NCI-H1417 treated with DMSO at 0.1 percent for 48 hours (cell line): ENCODE data around the gene ZBTB12.
"Not testable (repeated sequence)": the region's sequence is repeated elsewhere in the genome, so short reads cannot be mapped to it uniquely, and the experiment has no call there.

Experiments used
- DNase-seq: peaks from one replicate; lab custom pipeline; 2025; lab: John Stamatoyannopoulos, UW

Gene ZBTB12

DNA sequence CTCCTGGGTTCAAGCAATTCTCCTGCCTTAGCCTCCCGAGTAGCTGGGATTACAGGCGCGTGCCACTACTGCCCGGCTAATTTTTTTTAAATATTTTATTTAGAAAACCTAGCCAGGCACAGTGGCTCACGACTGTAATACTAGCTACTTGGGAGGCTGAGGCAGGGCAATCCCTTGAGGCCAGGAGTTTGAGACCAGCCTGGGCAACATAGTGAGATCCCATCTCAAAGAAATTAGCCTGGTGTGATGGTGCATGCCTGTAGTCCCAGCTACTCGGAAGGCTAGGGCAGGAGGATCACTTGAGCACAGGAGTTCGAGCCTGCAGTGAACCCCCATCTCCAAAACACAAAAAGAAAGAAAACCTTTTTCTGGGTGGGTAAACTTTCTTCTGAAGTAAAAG is 25.5 kb downstream of the ZBTB12 start:
- no peak for DNase-seq

- DNase-seq = no peak
Observed at GRCh38 chr6:31875877-31876276, 26.0 kb downstream of the ZBTB12 start.

DNA sequence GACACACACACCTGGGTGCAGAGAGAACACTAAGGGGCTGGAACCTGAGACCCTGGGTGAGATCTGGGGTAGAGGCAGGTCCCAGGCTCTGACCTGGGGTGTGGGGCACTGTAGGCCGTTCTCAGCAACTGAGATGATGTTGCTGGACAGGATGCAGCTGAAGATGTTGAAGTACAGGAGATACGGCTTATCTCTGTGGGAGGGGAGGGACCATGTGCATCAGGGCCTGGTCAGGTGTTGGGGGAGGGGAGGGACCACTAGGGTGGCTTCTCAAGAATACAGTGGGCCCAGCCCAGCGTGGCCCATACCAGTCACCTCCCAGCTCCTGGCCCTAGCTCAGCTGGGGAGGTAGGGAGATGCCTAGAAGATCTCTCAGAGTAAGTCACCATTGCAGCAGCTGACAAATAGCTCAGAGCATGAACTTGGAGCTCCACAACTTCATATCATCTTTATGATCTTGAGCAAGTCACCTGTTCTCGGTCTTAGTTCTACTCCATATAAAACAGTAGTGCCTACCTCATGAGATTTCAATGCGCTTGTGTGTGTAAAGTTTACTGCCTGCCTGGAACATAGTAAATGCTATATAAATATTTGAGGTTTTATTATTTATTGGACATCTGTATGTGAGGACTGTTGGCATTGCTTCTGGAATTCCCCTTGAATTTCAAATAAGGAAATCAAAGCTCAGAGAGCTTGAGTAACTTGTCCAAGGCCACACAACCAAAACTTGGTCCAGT is 26.9 kb downstream of the ZBTB12 start:
- no peak for DNase-seq

- no peak for DNase-seq
Observed at GRCh38 chr6:31874084-31874670, 27.7 kb downstream of the ZBTB12 start.

- no peak for DNase-seq
Observed at GRCh38 chr6:31871046-31871659, 30.7 kb downstream of the ZBTB12 start.

- no peak for DNase-seq
Observed at GRCh38 chr6:31870385-31870921, 31.4 kb downstream of the ZBTB12 start.

DNA sequence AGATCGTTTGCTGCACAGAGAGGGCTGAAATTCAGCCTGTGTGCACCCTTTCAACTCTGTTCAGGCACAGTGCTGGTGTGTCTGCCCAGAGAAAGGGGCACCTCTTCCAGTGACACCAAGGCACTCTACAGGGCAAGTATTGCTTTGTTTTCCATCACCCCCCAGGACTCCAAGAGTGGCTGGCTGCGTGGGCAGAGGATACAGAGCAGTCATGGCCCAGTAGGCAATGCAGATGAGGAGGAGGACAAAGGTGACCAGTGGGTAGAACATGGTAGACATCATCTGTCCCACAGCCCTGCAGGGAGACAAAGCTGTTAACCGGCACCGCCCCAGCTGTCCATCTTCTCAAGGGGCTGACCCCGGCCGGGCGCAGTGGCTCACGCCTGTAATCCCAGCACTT is 32.5 kb downstream of the ZBTB12 start:
- no peak for DNase-seq

- not testable (repeated sequence) for DNase-seq
Observed at GRCh38 chr6:31868658-31868971, 33.3 kb downstream of the ZBTB12 start.

- no peak for DNase-seq
Observed at GRCh38 chr6:31865205-31866118, 36.4 kb downstream of the ZBTB12 start.

DNA sequence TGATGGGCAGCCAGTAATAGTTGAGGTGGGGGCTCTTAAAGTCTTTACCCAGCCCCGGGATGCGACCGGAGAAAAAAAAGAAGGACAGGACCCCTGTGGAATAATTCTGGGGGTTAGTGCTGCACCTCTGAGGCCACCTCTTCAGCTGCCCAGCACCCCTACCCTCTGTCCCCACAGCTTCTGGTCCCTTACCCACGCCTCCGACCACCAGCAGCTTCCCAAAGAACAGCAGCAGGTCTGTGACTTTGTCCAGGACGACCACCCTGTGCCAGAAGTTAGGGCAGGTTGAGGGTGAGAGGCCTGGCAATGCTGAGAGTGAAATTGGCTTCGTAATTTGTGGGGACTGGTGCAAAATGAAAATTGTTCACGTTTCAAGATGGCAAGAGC is 37.1 kb downstream of the ZBTB12 start:
- DNase-seq = no peak

DNA sequence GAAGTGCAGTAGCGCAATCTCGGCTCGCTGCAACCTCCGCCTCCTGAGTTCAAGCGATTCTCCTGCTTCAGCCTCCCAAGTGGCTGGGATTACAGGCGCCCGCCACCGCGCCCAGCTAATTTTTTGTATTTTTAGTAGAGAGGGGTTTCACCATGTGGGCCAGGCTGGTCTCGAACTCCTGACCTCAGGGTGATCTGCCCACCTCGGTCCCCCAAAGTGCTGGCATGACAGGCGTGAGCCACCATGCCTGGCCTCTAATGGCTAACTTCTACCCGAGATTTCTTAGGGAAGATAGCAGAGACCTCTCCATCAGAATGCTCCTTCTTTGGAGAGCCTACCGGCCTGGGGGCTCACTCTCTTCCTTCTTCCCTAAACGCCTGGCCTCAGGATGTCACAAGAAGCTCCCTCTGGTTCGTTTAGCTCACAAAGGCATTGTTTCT is 37.7 kb downstream of the ZBTB12 start:
- not testable (repeated sequence) for DNase-seq

DNA sequence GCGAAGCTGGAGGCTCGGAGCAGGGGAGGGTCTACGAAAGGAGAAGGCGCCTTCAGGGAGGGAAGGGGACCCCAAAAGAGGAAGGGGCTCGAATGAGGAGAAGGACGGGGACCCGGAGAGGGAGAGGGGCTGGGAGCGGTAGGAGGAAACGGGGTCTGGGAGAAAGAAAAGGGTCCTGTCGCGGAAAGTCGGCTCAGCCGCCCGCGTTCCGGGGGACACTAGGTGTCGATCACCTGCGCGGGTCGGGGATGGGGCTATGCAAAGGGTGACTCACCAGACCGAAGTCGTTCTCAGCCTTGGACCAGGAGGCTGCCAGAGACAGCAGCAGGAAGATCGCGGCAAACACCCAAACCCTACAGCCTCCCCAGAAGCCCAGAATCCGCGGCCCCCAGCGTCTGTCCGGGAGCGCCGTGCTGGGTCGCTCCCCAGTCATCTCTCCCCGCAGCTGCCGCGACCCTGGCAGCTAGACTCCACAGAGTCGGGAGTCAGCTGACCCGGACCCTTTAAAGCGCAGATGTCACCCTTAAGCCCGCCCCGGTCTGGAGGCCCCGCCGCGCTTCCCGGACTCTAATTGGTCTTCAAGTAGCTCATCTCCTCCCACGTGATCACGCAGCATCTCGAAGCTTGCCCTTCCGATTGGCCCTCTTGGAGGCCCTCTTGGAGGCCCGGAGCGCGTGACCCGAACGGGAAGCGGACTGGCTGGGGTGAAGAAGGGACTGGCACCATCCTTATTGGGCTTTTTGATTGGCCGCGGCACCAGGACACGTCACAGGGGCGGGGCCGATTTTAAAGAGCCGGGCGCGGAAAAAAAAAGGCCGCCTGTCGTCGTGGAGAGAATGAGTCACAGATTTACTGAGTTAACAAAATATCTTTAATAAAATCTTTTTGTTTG is 39.3 kb downstream of the ZBTB12 start, which contains the start of gene NEU1:
TSS of gene NEU1 (minus strand) at position 478 of the 892 bp plus-strand sequence. CDS start at position 433, 45 bp downstream.
- DNase-seq = peak; percentile 97

GRCh38 chr6:31861919-31862343 is 40.0 kb downstream of the ZBTB12 start:
- DNase-seq = no peak

- no peak for DNase-seq
Observed at GRCh38 chr6:31861150-31861549, 40.7 kb downstream of the ZBTB12 start.

DNA sequence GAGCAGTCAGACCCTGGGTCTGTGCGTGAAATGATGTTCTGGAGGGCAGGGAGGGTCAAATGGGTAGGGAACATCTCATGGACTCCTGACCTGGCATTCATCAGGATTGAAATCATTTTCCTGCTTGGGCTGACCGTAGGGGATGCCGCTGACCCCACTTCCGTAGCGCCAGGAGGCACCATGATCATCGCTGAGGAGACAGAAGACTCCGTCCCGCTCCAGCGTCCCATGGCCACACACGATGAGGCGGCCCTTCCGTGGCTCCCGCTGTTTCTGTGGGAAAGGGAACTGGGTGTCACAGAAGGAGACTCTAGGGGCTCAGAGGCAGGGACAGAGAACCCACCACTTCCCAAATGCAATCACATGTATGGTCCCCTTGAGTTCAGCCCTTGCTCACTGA is 41.5 kb downstream of the ZBTB12 start:
- no peak for DNase-seq

DNA sequence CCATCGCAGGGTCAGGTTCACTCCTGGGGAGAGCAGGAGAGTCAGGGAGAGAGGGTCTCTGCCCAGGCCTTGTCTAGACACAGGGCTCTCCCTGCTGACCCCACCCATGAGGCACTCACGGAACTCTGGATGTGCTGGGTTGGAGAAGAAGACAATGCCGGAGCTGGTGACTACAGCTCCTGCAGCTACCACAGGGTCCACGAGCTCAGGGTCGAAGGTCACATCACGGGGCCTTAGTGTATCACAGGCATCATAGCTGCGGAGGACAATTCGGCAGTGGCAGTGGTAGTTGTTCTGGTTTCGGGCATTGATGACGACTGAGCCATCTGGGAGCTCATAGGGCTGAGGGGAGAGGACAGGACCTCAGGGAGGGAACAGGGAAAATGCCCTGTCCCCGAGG is 42.0 kb downstream of the ZBTB12 start:
- DNase-seq = no peak

- no peak for DNase-seq
Observed at GRCh38 chr6:31858707-31859106, 43.2 kb downstream of the ZBTB12 start.

GRCh38 chr6:31857774-31858173 is 44.1 kb downstream of the ZBTB12 start:
- DNase-seq = not testable (repeated sequence)

- DNase-seq = not testable (repeated sequence)
Observed at GRCh38 chr6:31851980-31852718, 49.7 kb downstream of the ZBTB12 start.

GRCh38 chr6:31851485-31851832 is 50.4 kb downstream of the ZBTB12 start:
- no peak for DNase-seq
